Measurements from ENCODE around the gene ALG1.
A peak's percentile ranks its signal among the peaks of the same experiment; 100 is the strongest.
"Not testable (repeated sequence)": the region's sequence is repeated elsewhere in the genome, so short reads cannot be mapped to it uniquely, and the experiment has no call there.

ALG1 gene

DNA sequence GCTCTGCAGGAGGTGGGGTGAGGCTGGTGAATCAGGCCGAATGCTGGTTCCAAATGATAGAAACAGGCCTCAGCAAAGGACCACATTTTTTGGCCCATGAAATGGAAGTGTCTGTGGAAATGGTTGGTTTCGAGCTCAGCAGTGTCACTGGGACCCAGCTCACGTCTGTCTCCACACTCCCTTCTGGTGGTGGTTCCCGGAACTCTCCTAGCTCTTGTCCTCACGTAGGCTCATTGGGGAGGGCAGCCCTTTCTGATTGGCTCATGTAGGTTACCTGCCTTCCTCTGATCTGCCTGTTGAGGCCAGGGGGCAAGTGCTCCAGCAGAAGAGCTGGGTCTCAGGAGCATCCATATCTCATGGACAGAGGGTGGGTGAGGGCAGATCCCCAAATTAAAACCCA, 4.0 kb downstream of the ALG1 start:
- DNase-seq: no peak

DNA sequence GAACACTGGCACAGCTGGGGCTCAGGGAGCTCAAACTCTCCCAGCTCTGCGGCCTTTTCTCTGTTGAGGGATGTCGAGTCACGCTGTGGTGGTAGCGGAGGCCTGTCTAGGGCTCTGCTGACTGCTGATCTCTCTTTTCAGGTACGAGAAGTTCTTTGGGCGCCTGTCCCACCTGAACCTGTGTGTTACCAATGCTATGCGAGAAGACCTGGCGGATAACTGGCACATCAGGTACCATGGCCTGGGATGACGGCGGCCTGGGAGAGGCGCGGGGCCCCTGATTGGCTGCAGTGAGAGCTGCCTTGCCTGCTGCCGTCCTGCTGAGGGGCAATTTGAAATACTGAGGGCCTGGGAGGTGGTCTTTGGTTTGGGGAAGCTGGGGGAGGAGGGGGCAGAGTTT, 5.7 kb downstream of the ALG1 start:
- no peak for DNase-seq

DNA sequence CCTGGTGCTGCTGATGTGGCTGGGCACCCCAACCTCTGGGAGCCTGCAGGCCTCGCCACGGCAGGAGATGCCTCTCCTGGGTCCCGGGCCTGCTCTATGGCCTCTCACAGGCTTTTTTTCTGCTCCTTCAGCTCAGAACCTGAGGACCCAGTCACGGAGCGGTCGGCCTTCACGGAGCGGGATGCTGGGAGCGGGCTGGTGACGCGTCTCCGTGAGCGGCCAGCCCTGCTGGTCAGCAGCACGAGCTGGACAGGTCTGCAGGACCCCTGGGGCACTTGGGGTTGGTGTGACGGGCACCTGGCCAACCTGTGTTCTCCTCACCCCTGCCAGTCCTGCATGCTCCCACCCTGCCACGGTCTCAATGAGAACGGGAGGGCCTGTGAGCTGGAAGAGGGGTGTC, 7.0 kb downstream of the ALG1 start:
- no peak for DNase-seq

DNA sequence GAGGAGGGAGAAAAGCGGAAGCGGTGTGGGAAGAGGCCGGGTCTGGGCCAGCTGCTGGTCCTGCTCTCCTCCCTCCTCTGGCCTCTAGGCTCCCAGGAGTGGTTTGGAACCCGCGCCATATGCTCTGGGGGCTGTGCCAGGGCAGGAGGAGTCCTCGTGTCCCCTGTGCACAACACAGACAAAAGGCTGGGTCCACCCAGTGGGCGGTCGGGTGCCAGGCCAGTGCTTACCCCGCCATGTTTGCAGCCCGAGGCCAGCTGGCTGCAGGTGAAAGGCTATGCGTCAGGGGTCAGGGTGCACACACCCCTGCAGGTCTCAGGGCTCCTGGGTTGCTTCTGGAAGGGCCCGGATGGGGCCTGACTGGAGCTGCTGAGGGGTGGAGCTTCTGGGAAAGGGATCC, 8.8 kb downstream of the ALG1 start:
- not testable (repeated sequence) for DNase-seq

DNA sequence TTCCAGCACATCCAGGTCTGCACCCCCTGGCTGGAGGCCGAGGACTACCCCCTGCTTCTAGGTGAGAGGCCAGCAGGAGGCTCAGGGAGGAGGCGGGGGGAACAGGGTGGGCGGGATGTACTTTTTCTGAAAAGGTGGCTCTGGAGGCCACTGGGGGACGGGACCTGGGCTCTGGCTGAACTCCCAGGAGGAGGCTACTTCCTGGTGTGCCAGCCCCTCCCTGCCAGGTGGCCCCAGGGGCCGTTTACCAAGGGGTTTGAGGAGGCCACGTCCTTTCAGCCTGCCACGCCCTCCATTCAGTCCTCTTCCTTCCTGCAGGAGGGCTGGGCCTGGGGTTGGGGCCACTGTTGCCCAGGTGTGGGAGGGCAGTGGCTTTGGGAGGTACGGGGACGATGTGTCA, 9.4 kb downstream of the ALG1 start:
- not testable (repeated sequence) for DNase-seq

DNA sequence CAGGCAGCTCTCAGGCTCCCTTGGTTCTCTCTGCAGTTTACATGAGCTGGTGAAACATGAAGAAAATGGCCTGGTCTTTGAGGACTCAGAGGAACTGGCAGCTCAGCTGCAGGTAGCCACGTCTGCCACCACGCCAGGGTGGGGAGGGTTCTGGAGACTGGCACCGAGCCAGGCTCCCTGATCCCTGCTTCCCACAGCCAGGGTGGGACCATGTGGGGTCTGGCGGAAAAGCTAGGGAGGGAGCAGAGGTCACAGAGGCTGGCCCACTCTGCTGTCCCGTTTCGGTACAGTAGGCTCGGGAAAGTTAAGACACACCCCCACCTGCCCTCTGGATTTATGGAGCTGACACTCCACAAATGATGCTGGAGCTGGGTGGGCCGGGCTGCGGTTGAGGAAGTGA, 12.0 kb downstream of the ALG1 start:
- DNase-seq: not testable (repeated sequence)

DNA sequence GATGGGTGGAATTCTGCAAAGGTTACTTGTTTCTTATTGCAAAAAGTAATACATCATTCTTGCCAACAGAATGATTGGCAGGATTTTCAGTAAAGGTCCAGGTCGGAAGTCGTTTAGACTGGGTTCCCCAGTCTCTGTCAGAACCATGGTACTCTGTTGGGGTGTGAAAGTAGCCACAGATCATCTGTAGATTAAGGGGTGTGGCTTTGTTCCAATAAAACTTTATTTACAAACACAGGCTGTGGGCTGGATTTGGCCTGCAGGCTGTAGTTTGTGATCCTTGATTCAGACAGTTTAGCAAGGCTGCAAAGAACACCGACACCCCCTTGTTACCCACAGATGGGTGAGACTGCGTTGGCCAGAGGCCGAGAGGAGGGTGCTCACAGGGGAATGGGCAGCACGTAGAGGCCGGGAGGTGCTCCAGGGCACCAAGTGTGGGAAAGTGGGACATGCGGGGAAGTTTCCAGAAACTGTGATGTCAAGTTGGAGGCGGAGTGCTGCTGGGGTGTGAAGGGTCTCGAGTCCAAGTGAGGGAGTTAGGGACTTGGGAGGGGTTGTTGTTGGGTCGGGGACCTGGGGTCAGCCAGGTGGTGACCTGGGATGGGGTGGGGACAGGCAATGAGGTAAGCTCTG, 12.6 kb downstream of the ALG1 start:
- DNase-seq: not testable (repeated sequence)

DNA sequence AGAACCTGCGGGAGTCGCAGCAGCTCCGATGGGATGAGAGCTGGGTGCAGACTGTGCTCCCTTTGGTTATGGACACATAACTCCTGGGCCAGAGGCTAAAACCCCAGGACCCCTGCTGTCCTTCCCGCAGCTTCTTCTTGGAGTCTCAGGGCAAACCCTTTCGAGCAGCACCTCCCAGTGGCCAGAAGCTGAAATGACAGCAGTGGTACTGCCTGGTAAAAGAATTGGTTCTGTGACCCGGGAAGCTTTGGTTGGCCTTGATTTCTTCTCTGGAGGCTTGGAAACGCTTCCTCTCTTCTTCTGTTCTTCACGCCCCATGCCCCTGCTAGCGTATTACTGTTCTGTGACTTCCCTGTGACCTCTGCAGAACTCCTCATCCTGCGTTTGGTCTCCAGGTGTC, 13.2 kb downstream of the ALG1 start:
- DNase-seq: peak; percentile 55

DNA sequence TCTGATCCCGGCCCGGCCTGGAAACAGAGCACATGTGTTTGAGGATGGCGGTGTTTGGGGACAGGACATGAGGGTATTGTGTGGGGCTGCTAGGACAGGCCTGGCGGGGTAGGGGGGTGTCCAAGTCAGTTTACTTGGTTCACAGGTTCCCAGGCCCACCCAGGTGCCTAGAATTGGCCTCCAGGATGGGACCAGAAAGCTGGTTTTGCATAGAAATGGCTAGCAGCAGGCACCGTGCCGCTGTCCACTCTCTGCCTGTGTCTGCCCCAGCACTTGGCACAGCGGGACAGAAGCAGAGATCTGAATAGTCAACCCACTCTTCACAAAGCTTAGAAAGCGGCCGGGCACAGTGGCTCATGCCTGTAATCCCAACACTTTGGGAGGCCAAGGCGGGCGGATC, 14.1 kb downstream of the ALG1 start:
- not testable (repeated sequence) for DNase-seq

DNA sequence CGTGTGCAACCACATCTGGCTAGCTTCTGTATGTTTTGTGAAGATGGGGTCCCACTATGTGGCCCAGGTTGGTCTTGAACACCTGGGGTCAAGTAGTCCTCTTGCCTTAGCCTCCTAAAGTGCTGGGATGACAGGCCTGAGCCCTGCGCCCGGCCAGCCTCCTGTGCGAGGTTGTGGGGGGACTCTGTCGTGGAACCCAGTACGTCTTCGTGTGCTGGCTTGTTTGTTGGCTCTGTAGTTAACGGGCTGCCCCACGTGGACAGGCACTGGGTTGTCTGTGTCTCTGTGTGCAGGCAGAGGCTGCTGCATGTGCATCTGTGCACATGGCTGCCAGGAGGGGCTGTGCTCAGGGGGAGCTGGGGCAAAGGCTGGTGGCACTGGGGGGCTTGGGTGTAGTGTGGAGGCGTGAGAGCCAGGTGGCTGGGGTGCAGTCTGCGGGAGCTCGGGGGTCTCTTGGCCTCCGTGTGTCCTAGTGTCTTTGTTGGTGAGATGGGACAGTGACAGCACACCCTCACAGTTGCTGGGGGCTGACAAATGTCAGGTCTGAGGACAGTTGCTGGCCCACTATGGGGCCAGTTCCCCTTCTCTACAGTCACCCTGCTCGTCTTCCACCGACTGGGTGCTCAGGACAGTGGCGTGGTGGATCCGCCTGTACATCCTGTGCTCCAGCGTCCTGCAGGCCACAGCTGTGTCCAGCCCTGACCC, 16.6 kb downstream of the ALG1 start:
- DNase-seq: not testable (repeated sequence)

DNA sequence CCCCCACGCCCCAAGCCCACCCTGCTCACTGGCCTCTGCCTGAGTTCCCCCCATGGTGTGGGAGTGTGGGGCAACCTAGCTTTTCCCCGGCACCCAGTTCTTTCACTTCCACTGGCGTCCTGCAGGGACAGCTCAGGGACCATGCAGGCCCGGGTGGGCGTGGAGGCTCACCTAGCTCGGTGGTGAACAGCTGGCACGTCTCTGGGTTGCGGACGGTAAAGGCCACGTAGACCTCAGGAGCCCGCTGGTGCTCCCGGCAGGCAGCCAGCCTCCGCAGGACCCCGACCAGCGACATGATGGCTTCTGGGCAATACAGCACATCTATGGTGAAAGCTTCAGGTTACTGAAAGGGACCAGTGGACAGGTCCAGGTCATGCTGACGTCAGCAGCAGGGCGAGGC, 17.3 kb downstream of the ALG1 start:
- not testable (repeated sequence) for DNase-seq

DNA sequence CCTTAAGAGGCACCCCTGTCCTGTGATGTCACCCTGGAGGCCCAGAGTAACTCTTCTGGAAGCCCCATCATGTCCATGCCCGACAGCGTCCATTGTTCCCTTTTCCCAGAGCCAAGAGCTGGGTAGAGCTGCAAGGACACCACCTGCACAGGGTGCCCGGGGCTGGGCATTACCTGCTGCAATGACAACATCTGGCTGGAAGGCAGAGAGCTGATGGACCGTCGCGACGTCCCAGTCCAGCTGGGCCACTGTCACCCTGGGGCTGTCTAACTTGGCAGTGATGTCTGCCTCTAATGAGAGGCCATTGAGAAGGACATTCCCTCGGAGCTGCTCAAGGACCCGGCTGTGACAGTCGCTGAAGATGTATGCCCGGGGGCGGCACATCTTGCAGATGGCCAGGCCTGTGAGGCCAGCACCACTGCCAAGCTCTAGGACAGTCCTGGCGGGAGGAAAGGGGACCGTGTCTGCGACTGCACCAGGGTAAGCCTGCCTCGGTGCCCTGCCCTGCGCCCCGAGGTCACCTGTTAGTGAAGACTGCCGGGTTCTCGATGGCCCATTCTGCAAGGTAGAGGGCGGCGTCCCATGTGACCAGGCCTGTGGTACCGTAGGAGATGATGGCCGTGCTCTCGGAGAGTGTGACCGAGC, 18.4 kb downstream of the ALG1 start:
- DNase-seq: not testable (repeated sequence)

DNA sequence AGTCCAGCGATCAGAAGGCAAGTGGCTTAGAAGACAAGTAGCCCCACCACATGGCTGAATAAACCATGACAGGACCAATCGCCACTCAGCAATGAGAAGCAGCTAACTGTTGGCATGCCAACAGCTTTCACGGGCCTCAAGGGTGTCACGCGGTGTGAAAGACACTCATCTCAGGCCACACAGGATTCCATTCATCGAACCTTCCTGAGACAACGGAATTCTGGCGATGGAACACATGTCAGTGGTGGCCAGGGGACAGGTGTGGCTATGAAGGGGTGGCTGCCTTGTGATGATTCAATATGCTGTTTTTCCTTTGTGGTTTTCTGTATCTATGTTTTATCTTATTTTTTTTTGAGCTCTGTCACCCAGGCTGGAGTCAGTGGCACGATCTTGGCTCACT, 18.9 kb downstream of the ALG1 start:
- DNase-seq: not testable (repeated sequence)

DNA sequence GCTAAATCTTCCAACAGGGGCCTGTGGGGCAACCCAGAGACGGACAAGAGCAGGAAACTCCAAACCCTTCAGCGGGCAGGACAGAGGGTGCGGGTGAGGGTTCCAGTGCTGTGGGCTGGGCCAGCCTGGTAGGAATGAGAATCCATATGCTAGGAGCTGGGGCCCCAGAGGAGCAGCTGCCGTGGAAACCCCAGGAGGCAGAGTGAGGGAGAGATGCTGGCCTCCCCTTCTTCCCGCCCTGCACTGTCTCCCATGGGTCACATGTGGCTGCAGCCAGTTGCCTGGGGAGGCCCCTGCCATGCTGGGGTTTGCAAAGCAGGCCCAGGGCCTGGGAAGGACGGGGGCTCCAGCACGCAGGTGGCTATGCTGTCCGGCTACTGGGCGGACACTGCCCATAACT, 21.4 kb downstream of the ALG1 start:
- not testable (repeated sequence) for DNase-seq

DNA sequence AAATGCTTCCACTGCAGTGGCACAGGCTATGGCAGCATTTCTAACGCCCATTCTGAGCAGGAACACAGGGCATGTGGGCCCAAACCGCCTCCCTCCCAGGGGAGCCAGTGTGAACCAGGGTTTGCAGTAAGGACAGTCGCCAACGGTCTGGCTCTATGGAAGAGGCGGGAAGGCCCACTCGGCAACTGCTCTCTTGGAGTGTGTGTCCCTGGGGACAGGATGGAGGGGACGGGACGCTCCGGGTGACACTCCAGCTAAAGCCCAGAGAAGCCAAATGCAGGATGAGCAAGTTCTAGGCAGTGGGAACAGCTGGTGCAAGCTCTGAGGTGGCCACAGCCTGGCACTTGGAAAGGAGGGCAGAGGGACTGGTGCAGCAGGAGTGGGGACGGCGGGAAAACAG, 22.1 kb downstream of the ALG1 start:
- DNase-seq: not testable (repeated sequence)

DNA sequence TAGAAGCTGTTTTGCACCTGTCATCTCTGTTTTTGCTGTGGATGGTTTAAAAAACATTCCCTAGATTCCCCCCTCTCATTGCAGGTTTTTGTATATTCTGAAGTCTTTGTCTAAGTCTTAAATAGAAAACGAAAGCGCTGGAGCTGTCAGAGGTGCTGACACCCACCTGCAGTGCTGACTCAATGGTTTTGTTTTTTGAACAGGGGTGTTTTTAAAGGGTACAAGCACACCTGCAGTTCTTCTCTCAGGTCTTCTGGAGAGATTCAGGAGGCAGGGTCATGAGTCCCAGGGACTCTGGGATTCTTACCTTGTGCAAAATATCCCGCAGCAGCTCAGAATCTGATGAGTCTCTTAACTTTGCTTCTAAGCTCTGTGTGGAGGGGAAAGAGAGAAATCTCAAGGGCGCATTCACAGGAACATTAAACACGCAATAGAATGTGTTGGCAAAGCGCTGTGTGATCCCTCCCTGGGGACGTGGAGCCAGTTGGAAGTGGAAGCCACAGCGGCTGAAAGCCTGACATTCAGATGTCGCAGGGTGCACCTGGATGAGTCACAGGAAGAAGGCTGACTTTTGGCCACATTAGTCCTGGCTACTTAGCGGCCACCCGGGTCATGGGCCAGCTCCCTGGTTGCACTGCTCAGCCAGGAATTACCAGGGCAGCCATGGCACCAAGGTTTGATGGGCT, 23.6 kb downstream of the ALG1 start:
- DNase-seq: not testable (repeated sequence)

DNA sequence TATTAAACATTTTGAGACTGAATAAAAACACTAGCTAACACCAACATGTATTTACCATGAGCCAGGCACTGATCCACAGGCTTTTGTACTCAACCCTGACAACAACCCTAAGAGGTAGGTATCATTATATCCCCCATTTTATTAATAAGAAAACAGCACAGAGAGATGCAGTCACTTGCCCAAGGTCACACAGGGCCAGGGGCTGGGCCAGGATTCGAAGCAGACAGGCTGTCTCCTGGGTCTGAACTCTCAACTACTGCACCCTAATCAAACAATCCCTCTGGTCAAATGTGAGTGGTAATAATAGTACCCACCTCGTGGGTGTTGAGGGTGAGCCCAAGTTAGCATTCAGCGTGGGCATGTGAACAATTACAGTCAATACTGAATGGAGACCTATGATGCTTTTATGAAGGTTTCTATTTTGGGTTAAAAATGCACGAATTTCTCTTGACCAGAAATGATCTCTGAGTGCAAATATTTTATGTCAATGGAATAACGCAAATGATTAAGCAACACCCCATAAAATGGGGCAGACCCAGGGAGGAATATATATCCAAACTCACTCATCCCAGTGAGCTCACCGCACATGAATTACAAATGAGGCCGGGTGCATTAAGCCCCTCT, 24.9 kb downstream of the ALG1 start:
- DNase-seq: peak; percentile 14

DNA sequence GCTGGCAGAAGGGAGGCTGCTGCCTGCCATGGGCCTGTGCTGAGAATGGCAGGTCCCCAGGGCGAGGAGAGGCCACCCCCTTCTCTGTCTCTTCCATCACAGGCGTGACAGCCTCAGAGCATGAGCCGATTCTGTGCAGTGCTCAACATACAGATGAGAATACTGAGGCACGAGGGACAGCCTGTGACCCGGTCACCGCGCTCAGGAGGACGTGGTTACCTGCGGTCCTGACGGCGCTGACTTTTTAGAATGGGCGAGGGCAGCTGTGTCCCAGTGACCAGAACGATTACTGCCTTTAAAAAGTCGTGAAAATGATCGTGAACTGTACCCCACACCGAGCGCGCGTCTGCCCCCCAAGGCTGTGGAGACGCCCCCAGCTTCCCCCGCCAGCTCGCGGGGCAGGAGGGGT, 25.4 kb downstream of the ALG1 start:
- peak; percentile 78 for DNase-seq

DNA sequence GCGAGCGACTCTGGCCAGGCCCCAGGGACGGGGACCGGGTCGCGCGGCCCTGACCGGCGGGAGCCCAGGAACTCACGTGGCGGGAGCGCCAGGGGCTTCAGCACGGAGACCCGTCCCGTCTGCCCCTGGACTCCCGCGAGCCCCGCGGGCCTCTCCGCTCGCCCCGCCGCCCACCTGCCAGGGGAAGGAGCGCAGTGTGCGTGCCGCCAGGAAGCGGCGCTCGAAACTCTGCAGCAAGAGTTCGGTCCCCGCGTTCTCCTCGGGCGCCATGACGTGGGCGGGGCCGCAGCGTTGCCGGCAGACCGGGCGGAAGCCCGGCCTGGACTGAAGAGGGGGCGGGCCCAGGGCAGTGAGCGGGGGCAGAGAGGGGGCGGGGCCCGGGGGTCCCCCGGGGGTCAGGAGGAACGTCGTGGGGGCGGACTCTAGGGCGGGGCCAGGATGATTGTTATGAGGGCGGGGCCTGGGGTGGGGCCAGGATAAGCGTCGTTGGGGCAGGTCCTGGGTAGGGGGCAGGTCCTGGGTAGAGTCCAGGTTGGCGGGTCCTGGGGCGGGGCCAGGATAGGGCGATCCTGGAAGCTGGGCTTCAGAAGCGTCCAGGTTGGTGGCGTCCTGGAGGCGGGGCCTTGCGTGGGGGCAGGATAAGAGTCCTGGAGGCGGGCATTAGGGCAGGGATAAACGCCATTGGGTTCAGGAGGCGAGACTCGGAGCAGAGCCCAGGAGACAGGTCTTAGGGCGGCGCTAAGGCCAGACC, 26.0 kb downstream of the ALG1 start, which contains the start of gene EEF2KMT:
Gene EEF2KMT (minus strand): TSS at position 326 of the 751 bp plus-strand sequence. CDS start 56 bp downstream, at position 270.
- DNase-seq: peak; percentile 99

DNA sequence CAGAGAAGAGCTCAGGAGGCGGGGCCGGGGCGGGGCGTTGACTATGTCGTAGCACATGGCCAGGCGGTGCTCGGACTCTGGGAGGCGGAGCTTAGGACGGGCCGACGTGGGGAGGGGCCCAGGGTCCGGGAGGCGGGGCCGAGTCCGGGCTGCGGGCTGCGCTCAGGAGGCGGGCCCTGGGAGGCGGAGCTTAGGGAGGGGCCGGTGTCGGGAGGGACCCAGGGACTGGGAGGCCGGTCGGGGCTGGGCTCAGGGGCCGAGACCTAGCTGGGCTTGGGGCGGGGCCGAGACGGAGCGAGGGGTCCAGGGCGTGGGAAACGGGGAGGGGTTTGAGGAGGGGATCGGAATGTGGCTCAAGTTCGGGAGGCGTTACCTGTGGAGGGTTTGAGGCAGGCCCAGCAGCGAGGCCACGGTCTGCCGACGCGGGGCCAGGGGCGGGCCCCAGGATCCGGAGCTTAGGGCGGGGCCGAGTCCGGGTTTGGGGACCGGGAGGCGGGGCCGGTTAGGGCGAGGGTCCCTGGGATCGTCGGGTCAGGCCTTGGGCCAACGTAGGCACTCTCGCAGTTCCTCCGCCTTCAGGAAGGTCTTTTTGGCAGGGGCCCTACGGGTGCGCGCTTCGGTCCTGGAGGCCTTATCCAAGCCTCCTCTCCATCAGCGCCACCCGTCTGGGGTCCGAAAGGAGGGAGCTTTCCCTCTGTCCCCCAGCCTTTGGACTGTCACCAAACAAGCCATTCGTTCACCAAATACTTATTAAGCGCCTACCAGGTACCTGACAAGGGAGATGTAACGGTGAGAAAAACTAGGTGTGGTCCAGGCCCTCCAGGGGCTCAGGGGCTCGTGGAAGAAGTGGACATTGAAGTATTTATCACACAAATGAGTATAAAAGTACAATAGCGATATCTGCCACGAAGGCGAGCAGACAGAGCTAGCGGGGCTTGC, 26.8 kb downstream of the ALG1 start:
- peak; percentile 85 for DNase-seq

DNA sequence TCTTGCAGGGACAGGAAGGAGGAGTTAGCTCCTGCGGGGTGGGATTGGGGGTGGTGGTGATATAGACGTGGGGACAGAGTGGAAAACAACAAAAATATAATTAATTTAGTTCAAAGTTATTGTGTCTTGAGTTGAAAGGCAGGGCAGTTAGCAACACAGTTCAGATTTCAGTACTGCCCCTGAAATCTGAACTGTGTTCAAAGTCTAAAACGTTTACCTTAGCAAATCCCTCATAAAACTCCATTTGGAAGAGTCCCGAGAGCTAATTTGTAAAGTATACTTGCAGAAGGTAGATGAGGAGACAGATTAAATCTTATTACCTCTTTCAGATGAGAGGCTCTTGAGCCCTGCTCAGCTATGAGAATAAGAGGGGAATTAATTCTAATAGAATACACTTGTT, 27.5 kb downstream of the ALG1 start:
- DNase-seq: not testable (repeated sequence)

All from eye (tissue), 1 donor.